ENCODE measurements around the gene SELENOP.

- TF ChIP-seq CTCF (conservative IDR thresholded peaks at IDR 0.05; ENCODE audit: low read depth, low read length) (no peak), EZH2 (IDR thresholded peaks at IDR 0.05; ENCODE audit: borderline replicate concordance, low read depth, low read length, poor library complexity, severe bottlenecking) (no peak)
Measured at GRCh38 chr5:42750507-42750906, 61.2 kb downstream of the SELENOP start.
